Activated naive CD8-positive, alpha-beta T cell treated with anti-CD3 and anti-CD28 coated beads, Interleukin-2, amount 50 U/mL, for 24 hours (primary cell): Measurements from ENCODE around the gene RAD51B.

Experiments used
- ATAC-seq: fragments of 150-1000 bp; cut with Tn5 transposase; one replicate; pipeline ENCODE4 v1.10.0; 2021
- DNase-seq: peaks from one replicate; pipeline ENCODE4 v3.0.0; 2021
- H3K27ac Mint-ChIP-seq: one replicate; pipeline ENCODE4 v1.8.0; 2021; ENCODE audit warnings: mild to moderate bottlenecking, mixed read lengths
- H3K27me3 Mint-ChIP-seq: one replicate; pipeline ENCODE4 v1.8.0; 2021; ENCODE audit warnings: mixed read lengths
- H3K36me3 Mint-ChIP-seq: one replicate; pipeline ENCODE4 v1.8.0; 2021; ENCODE audit warnings: low read depth, mixed read lengths
- H3K4me1 Mint-ChIP-seq: one replicate; pipeline ENCODE4 v1.8.0; 2021; ENCODE audit warnings: mixed read lengths
- H3K4me3 Mint-ChIP-seq: one replicate; pipeline ENCODE4 v1.8.0; 2021; ENCODE audit warnings: mild to moderate bottlenecking, moderate library complexity, mixed read lengths
- H3K9me3 Mint-ChIP-seq: one replicate; pipeline ENCODE4 v1.8.0; 2021; ENCODE audit warnings: mixed read lengths

The RAD51B gene

DNA sequence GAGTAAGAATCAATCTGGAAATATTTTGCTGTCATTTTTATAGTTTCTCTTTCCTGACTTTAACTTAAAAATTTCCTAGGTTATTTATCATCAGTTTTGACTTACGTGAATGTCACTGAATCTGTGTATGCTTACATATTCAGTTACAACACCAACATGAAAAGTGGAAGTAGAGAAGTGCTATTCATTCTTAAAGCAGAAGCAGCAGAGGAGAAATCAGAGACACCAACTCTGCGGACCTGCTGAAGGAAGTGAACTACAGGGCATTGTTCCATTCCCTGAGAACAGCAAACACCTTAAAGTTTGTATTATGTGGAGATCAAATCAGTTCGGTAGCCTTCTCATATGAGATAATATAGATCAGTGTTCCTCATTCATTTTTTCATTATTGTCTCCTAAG is 34.1 kb downstream of the RAD51B start:
- Mint-ChIP-seq H3K9me3 (no peaks in the 10 kb centered on the region), H3K4me3 (no peak overlapping the region), H3K36me3 (peaks cover 5% of the 10 kb centered on the region), H3K27ac (peak overlapping the region; percentile 44), H3K27me3 (no peaks in the 10 kb centered on the region), H3K4me1 (peaks cover 11% of the 10 kb centered on the region)
- no peak for DNase-seq
- ATAC-seq, result no peak

DNA sequence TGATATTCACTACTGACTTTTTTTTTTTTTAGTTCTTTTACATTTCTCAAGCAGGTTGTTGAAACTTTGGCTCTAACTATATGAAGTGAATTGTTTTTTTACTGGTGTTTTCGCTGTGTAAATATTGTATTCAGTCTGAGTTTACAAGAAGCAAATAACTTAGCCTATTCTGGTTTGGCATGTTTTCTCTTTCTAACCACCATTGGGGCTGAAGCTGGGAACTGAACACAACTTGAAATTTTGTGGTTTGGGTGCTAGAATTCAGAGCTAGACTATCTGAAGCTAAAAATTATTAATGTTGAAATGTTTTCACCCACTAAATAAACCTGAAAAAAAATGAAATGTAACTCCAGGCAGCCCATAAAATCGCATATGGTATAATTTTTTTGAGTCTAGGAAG is 37.2 kb downstream of the RAD51B start:
- no peak for ATAC-seq
- no peak overlapping the region for H3K27ac Mint-ChIP-seq
- H3K9me3 Mint-ChIP-seq, result no peaks in the 10 kb centered on the region
- no peak overlapping the region for H3K4me3 Mint-ChIP-seq
- H3K36me3 Mint-ChIP-seq, result no peaks in the 10 kb centered on the region
- H3K27me3 Mint-ChIP-seq, result no peaks in the 10 kb centered on the region
- DNase-seq, result no peak
- peaks cover 18% of the 10 kb centered on the region for H3K4me1 Mint-ChIP-seq

DNA sequence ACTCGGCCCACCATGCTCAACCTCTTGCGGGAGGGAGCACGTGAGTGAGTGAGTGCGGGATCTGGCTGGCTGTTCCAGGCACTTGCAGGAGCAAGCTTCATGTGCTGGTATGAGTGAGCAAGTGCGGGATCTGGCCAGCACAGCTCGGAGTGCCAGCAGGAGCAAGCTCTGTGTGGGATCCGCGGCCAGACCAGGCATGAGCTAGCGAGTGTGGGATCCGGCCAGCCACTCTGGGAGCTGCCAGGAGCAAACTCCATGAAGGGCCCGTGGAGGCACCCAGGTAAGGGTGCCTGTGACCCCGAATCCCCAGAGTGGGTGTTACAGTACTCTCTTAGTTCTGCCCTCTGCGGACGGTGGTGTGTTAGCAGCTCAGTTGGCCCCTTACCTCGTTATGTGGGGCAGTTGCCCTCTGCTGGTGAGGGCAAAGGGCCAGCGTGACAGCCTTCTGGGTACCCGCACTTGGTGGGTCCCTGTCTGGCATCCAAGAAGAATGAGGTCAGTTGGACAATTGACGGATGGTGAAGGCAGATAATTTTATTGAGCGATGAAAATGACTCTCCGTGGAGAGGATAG is 38.3 kb downstream of the RAD51B start:
- no peaks in the 10 kb centered on the region for H3K9me3 Mint-ChIP-seq
- H3K4me3 Mint-ChIP-seq, result no peak overlapping the region
- no peak for ATAC-seq
- no peak overlapping the region for H3K27ac Mint-ChIP-seq
- H3K27me3 Mint-ChIP-seq, result no peaks in the 10 kb centered on the region
- H3K36me3 Mint-ChIP-seq, result no peaks in the 10 kb centered on the region
- DNase-seq, result no peak
- peaks cover 18% of the 10 kb centered on the region for H3K4me1 Mint-ChIP-seq

DNA sequence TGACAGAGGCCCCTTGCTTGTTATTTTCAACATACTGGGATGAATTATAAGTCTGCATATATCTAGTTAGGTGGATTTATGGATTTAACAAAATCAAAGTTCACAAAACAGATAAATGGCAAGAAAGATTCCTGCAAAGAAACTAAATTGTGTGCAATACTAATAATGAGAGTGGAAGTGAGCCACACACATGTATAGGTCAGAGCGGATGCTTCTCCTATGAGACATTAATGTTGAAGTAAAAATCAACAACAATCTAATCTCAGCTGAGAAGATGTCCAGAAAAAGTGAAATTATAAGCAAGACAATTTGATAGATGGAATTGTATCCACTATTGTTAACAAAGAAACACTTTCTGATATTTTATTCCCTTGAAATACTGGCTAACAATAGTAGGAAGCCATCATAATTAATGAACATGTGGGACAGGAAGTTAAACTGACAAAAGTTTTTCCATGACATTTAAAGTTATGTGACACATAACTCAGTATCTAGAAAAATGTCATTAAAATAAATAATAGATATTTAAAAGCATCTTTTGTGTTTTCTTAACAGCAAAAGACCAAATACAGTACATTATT is 39.7 kb downstream of the RAD51B start:
- Mint-ChIP-seq H3K4me3 (no peak overlapping the region), H3K27me3 (no peaks in the 10 kb centered on the region), H3K4me1 (peaks cover 12% of the 10 kb centered on the region), H3K27ac (no peak overlapping the region), H3K36me3 (no peaks in the 10 kb centered on the region), H3K9me3 (no peaks in the 10 kb centered on the region)
- ATAC-seq (no peak), DNase-seq (no peak)

DNA sequence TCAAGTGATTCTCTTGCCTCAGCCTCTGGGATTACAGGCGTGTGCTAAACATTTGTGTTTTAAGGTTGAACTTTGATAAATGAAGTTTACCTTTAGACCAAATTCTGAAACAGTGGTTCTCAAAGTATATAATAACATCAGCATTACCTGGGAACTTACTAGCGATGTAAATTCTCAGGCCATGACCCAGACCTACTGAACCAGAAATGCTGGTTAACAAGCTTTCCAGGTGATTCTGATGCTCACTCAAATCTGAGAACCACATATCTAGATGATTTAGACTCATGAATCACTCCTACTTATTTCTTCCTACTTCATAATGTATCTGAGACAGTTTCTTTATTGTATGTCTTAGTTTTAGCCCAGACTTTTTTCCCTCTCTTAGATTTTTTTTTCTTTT is 43.6 kb downstream of the RAD51B start:
- Mint-ChIP-seq H3K4me1 (peaks cover 9% of the 10 kb centered on the region), H3K27ac (no peak overlapping the region)
- no peak for ATAC-seq

DNA sequence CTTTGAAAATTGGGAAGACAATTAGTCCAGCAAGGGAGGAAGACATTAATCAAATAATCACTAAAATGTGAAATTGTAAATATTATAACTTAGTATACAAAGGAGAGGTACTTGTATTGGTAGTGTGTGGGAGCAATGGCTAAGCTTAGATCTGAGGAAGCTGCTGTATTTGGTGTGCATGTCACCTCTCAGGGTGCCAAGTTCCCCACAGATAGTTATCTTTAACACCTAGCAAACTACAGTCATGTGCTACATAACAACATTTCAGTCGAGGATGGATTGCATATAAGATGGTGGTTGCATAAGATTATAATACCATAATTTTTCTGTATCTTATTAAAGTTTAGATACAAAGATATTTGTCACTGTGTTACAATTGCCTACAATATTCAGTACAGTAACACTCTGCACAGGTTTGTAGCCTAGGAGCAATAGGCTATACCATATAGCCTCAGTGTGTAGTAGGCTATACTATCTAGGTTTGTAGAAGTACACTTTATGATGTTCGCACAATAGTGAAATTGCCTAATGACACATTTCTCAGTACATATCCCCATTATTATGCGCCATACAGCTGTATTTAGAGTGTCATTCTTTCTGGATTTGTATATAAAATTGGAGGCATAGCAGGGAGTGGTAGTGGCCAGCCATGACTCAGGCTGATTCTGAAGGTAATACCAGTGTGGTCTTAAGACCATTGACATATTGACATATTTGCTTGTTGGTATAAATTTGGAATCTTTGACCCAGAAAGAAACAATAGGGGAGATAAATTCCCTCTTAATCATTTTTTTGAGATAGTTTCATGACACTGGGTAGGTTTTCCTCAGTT is 55.8 kb downstream of the RAD51B start:
- DNase-seq, result no peak
- no peaks in the 10 kb centered on the region for H3K36me3 Mint-ChIP-seq
- H3K4me1 Mint-ChIP-seq, result peaks cover 13% of the 10 kb centered on the region
- no peaks in the 10 kb centered on the region for H3K9me3 Mint-ChIP-seq
- H3K27ac Mint-ChIP-seq, result no peak overlapping the region
- H3K27me3 Mint-ChIP-seq, result no peaks in the 10 kb centered on the region
- peak; percentile 33 for ATAC-seq
- H3K4me3 Mint-ChIP-seq, result no peak overlapping the region

More for the DNA sequence above, 43.6 kb downstream of the RAD51B start:
- DNase-seq, result no peak
- Mint-ChIP-seq H3K9me3 (no peaks in the 10 kb centered on the region), H3K4me3 (no peak overlapping the region), H3K27me3 (no peaks in the 10 kb centered on the region), H3K36me3 (peaks cover 23% of the 10 kb centered on the region)

DNA sequence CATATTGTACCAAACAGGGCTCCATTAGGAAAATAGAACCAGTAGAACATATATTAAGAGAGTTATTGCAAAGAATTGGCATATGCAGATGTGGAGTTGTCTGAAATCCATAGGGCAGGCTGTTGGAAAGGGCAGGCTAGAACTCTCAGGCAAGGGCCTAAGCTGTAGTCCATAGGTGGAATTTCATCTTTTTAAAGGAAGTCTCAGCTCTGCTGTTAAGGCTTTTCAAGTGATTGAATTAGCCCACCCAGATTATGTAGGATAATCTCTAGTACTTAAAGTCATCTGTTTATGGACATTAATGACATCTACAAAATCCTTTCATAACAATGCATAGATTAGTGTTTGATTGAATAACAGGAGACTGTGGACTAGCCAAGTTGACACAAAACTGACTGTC is 59.4 kb downstream of the RAD51B start:
- Mint-ChIP-seq H3K9me3 (no peaks in the 10 kb centered on the region), H3K4me3 (no peak overlapping the region), H3K27ac (no peak overlapping the region), H3K4me1 (peaks cover 34% of the 10 kb centered on the region), H3K27me3 (no peaks in the 10 kb centered on the region), H3K36me3 (peaks cover 2% of the 10 kb centered on the region)
- ATAC-seq, result no peak
- no peak for DNase-seq

DNA sequence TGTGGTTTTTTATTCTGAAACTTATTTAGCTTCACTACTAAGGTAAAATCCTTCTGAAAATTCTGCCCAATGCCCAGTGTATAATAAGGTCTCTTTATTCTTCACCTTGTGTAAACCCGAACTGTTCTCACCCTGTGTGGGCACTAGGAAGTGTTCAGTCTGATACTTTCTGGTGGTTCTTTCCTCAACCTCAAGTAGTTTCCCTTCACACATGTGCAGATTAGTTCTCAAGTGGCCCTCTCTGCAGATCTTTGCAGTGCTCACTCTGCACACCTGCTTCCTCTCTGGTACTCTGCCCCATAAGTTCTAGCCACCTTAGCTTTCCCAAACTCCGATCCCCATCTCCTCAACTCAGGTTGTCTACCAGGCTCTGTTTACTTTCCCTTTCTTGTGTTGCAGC is 61.6 kb downstream of the RAD51B start:
- Mint-ChIP-seq H3K27ac (no peak overlapping the region), H3K9me3 (no peaks in the 10 kb centered on the region), H3K4me1 (peaks cover 41% of the 10 kb centered on the region), H3K36me3 (peaks cover 2% of the 10 kb centered on the region), H3K27me3 (no peaks in the 10 kb centered on the region), H3K4me3 (no peak overlapping the region)
- ATAC-seq (peak; percentile 94), DNase-seq (peak; percentile 5)

DNA sequence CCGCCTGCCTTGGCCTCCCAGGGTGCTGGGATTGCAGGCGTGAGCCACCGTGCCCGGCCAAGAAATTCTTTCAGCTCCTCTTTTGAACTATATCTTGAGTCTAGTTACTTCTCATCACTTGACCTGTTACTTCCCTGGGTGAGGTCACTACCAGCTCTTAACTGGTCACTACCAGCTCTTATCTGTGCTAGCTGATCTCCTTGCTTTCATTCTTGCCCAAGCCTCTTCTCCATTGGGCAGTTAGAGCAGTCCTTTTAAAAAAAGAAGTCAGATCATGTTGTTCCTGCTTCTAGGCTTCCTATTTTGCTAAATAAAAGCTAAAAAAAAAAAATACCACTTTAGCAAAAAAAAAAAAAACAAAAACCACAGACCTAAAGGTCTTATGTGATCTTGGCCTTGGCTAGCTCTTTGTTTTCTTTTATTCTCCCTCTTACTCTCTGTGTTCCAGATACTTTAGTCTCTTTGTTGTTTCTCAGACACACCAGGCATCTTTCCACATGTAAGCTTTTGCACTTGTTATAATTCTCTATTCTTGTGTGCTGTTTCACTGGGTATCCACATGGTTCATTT is 63.5 kb downstream of the RAD51B start:
- ATAC-seq (no peak), DNase-seq (no peak)
- Mint-ChIP-seq H3K9me3 (no peaks in the 10 kb centered on the region), H3K4me1 (peaks cover 37% of the 10 kb centered on the region), H3K27ac (no peak overlapping the region), H3K27me3 (no peaks in the 10 kb centered on the region), H3K36me3 (peaks cover 2% of the 10 kb centered on the region), H3K4me3 (no peak overlapping the region)

DNA sequence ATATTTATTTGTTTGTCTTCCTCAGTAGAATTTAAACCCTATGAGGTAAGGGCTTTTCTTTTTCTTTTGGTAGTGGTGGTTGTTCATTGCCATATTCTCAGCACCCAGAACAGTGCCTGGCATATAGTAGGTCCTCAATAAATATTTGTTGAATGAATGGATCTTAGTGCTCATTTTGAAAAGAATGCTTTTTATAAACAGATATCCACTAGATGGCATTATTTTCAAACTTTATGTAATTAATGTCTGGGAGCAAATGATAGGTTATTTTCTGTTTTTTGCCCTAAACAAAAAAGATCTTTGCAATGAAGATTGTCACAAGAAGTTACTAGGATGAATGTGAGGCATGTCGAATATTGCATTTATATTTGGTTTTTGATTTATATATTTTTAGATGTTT is 64.1 kb downstream of the RAD51B start:
- DNase-seq, result no peak
- no peaks in the 10 kb centered on the region for H3K27me3 Mint-ChIP-seq
- peaks cover 37% of the 10 kb centered on the region for H3K4me1 Mint-ChIP-seq

DNA sequence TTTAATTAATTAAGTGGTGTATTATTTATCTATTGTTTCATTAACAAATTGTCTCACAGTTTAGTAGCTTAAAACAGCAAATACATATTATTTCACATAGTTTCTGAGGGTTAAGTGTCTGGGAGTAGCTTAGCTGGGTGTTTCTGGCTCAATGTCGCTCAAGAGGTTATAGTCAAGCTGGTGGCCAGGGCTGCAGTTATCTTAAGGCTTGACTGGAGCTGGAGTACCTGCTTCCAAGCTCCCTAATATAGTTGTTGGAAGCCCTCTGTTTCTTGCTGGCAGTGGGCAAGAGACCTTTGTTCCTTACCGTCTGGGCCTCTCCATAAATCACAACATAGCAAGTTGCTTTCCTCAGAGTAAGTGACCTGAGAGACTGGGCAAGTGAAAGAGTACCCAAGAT is 66.6 kb downstream of the RAD51B start:
- Mint-ChIP-seq H3K4me1 (peaks cover 20% of the 10 kb centered on the region), H3K9me3 (no peaks in the 10 kb centered on the region), H3K4me3 (no peak overlapping the region), H3K27ac (no peak overlapping the region), H3K27me3 (no peaks in the 10 kb centered on the region), H3K36me3 (no peaks in the 10 kb centered on the region)
- no peak for DNase-seq
- no peak for ATAC-seq

More for the DNA sequence above, 64.1 kb downstream of the RAD51B start:
- H3K4me3 Mint-ChIP-seq, result no peak overlapping the region
- no peak for ATAC-seq
- peaks cover 2% of the 10 kb centered on the region for H3K36me3 Mint-ChIP-seq
- no peaks in the 10 kb centered on the region for H3K9me3 Mint-ChIP-seq
- H3K27ac Mint-ChIP-seq, result no peak overlapping the region

DNA sequence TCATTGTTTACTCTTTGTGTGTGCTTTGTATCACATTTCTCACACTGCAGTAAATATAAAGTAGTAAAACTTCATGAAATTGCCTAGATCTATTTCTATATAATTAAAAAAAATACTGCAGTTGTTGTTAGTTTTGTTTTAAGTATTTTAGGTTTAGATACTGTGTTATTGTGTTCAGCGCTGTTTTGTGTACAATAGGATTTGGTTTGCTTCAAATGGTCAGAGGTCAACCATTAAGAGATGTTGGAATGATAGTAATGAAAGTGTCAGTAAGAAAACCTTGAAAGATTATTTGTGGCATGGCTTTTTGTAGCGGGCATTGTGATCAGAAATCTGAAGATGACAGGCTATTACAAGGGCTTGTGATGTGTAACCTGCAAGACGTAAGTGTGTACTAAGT is 67.9 kb downstream of the RAD51B start:
- Mint-ChIP-seq H3K9me3 (no peaks in the 10 kb centered on the region), H3K4me3 (no peak overlapping the region)

DNA sequence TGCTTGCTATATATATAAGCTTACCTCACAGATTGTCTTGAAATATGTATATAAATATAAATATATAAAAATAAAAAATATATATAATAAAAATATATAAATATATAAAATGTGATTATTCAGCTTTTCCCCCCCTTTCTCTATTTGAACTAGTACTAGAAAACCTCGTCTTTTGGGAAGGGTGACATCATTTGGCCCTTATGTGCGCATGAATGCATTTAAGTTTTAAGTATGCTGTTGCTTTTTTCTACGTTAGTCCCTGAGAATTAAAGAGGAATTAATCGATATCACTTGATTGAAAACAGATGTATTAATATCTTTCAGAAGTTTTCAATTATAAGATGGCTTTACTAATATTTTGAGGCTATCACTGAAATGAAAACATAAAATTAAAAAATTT is 69.9 kb downstream of the RAD51B start:
- no peak overlapping the region for H3K27ac Mint-ChIP-seq
- no peaks in the 10 kb centered on the region for H3K9me3 Mint-ChIP-seq
- H3K27me3 Mint-ChIP-seq, result no peaks in the 10 kb centered on the region
- peaks cover 4% of the 10 kb centered on the region for H3K4me1 Mint-ChIP-seq
- H3K36me3 Mint-ChIP-seq, result peaks cover 1% of the 10 kb centered on the region
- H3K4me3 Mint-ChIP-seq, result no peak overlapping the region
- DNase-seq, result no peak
- no peak for ATAC-seq

More for the DNA sequence above, 67.9 kb downstream of the RAD51B start:
- Mint-ChIP-seq H3K4me1 (peaks cover 12% of the 10 kb centered on the region), H3K27me3 (no peaks in the 10 kb centered on the region), H3K27ac (no peak overlapping the region), H3K36me3 (no peaks in the 10 kb centered on the region)
- no peak for DNase-seq
- no peak for ATAC-seq

DNA sequence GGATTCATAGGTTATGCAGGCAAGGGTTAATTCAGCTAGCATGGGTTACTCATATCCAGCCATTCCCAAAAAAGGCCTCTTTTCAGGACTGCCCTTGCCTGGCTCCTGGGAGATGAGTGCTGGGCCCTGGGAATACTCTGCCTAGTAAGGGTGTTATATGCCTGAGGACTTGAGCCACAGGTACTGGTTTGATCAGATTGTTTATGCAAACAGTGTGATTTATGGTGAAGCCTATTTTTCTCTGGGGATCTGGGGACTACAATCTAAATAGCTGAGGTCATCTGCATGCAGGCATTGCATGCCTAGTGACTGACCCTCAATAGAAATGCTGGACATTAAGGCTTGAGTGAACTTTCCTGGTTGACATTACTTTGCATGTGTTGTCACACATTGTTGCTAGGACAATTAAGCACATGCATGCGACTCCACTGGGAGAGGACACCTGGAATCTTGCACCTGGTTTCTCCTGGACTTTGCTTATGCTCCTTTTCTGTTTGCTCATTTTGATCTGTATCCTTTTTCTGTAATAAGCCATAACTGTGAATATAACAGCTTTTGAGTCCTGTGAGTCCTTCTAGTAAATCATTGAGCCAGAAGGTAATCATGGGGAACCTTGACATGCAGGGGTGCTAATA is 73.0 kb downstream of the RAD51B start:
- Mint-ChIP-seq H3K27ac (no peak overlapping the region), H3K27me3 (no peaks in the 10 kb centered on the region), H3K4me3 (no peak overlapping the region), H3K36me3 (peaks cover 1% of the 10 kb centered on the region), H3K4me1 (peaks cover 4% of the 10 kb centered on the region), H3K9me3 (no peaks in the 10 kb centered on the region)
- ATAC-seq (no peak), DNase-seq (no peak)
